HCT116 (cell line): ENCODE data around the gene NUDT5. TPM values are rescaled to one million over a fixed set of nuclear protein-coding genes. Genes with fewer than 3 reads are reported as not detected.

ENCODE experiments used
- ATAC-seq: fragments of 200-7000 bp; cut with Tn5 transposase; 2 replicates; pipeline ENCODE4 v1.9.1; 2020; ENCODE audit warnings: mild to moderate bottlenecking, moderate library complexity
- BruUV-seq: library from RNA; stranded (reverse); fragments of 400-500 nt; replicated peaks from 2 replicates; lab custom pipeline; 2021; lab: Mats Ljungman, UMichigan
- CTCF ChIA-PET: fragments of 300-600 bp; sonication (Branson Sonifier 250); formaldehyde crosslinking; loops from one replicate; lab custom pipeline; 2021; ENCODE audit warnings: antibody characterized with exemption; lab: Charles Lee
- POLR2A ChIA-PET: fragments of 300-600, 350-600 bp; sonication (Branson Sonifier 250); formaldehyde crosslinking; loops from one replicate; lab custom pipeline; 2021; ENCODE audit warnings: antibody characterized with exemption; lab: Charles Lee
- RAD21 ChIA-PET, 2 experiments: fragments of 300-600 bp; sonication (Branson Sonifier 250); formaldehyde crosslinking; loops; one replicate each; lab custom pipeline; 2023; ENCODE audit warnings: low total read pairs in 2 of 2; ENCODE audit not compliant: uncharacterized antibody in 2 of 2, unreplicated experiment in 2 of 2, low non-redundant PET in 1 of 2; lab: Charles Lee
- DNase-seq: peaks from one replicate; pipeline ENCODE4 v3.0.0-alpha.2; 2010; ENCODE audit warnings: low read depth, low spot score
- H2AFZ ChIP-seq: fragments of 200-600 bp; shearing (Covaris generic), sonication (generic); 2 replicates; pipeline ENCODE4 v1.6.1; 2017; ENCODE audit warnings: low read depth, mixed run types, mixed read lengths, antibody characterized with exemption, low read length; ENCODE audit not compliant: poor library complexity, severe bottlenecking
- H3K27ac ChIP-seq: 2 replicates; pipeline ENCODE4 v1.5.1; 2012; ENCODE audit warnings: low read depth, low read length
- H3K27me3 ChIP-seq: fragments of 200-600 bp; sonication (generic); 2 replicates; pipeline ENCODE4 v1.6.1; 2016; ENCODE audit warnings: mixed run types, low read length, mixed read lengths; ENCODE audit not compliant: insufficient read depth
- H3K36me3 ChIP-seq, 2 experiments: fragments of 200-500 bp in 1 of 2; fragments of 200-600 bp in 1 of 2; sonication (Bioruptor generic) in 1 of 2; sonication (generic) in 1 of 2; 2 replicates each; pipeline versions ENCODE4 v1.5.1 to v1.6.1; 2014 to 2016; ENCODE audit warnings: low read length in 2 of 2, inconsistent platforms in 1 of 2, mixed read lengths in 1 of 2, mixed run types in 1 of 2; ENCODE audit not compliant: insufficient read depth in 2 of 2, control insufficient read depth in 1 of 2
- H3K4me1 ChIP-seq, 2 experiments: fragments of 200-600 bp in 1 of 2; sonication (generic) in 1 of 2; 2 replicates each; pipeline versions ENCODE4 v1.5.1 to v1.6.1; 2012 to 2017; ENCODE audit warnings: low read length in 2 of 2, inconsistent platforms in 1 of 2, mild to moderate bottlenecking in 1 of 2, mixed read lengths in 1 of 2, mixed run types in 1 of 2, moderate library complexity in 1 of 2; ENCODE audit not compliant: insufficient read depth in 2 of 2, control insufficient read depth in 1 of 2
- H3K4me2 ChIP-seq: fragments of 200-600 bp; sonication (generic); 2 replicates; pipeline ENCODE4 v1.6.1; 2017; ENCODE audit warnings: mixed run types, low read length, mixed read lengths
- H3K4me3 ChIP-seq, 2 experiments: fragments of 200-600 bp in 1 of 2; sonication (generic) in 1 of 2; replicated peaks in 1 of 2; 2 replicates each; pipeline ENCODE4 v1.5.1; 2011 to 2016; ENCODE audit warnings: low read length in 2 of 2, control low read depth in 1 of 2, low read depth in 1 of 2, mild to moderate bottlenecking in 1 of 2, mixed read lengths in 1 of 2, mixed run types in 1 of 2
- H3K79me2 ChIP-seq: fragments of 200-600 bp; sonication (generic); 2 replicates; pipeline ENCODE4 v1.6.1; 2017; ENCODE audit warnings: mild to moderate bottlenecking, mixed run types, low read length, moderate library complexity, mixed read lengths; ENCODE audit not compliant: insufficient read depth
- H3K9ac ChIP-seq: fragments of 200-600 bp; sonication (generic); 2 replicates; pipeline ENCODE4 v1.6.1; 2016; ENCODE audit warnings: low read length, mixed read lengths
- H3K9me2 ChIP-seq: fragments of 200-600 bp; sonication (generic), shearing (Covaris generic); 2 replicates; pipeline ENCODE4 v1.6.1; 2017; ENCODE audit warnings: mixed run types, mild to moderate bottlenecking, moderate library complexity; ENCODE audit not compliant: insufficient read depth
- H3K9me3 ChIP-seq, 2 experiments: fragments of 200-500 bp in 1 of 2; fragments of 200-600 bp in 1 of 2; sonication (Bioruptor generic) in 1 of 2; sonication (generic) in 1 of 2; 2 replicates each; pipeline ENCODE4 v1.6.1; 2014 to 2017; ENCODE audit warnings: low read length in 2 of 2, mixed read lengths in 2 of 2, inconsistent platforms in 1 of 2, low read depth in 1 of 2, mild to moderate bottlenecking in 1 of 2, mixed run types in 1 of 2, moderate library complexity in 1 of 2; ENCODE audit not compliant: control insufficient read depth in 1 of 2, insufficient read depth in 1 of 2
- H4K20me1 ChIP-seq: fragments of 200-600 bp; sonication (generic), shearing (Covaris generic); 2 replicates; pipeline ENCODE4 v1.6.1; 2017; ENCODE audit warnings: mixed run types, mild to moderate bottlenecking, moderate library complexity; ENCODE audit not compliant: insufficient read depth
- CBX3 ChIP-seq: IDR thresholded peaks from 2 replicates; pipeline ENCODE4 v1.6.1; 2012; ENCODE audit warnings: low read depth
- CEBPB ChIP-seq: IDR thresholded peaks from 2 replicates; pipeline ENCODE4 v1.6.1; 2012; ENCODE audit warnings: low read depth
- POLR2AphosphoS5 ChIP-seq: IDR thresholded peaks from 2 replicates; pipeline ENCODE4 v1.6.1; 2011; ENCODE audit warnings: mild to moderate bottlenecking, low read depth, low read length, moderate library complexity
- RAD21 ChIP-seq: IDR thresholded peaks from 2 replicates; pipeline ENCODE4 v1.6.1; 2012; ENCODE audit warnings: low read depth, mild to moderate bottlenecking
- SP1 ChIP-seq: IDR thresholded peaks from 2 replicates; pipeline ENCODE4 v1.6.1; 2012; ENCODE audit warnings: low read depth
- YY1 ChIP-seq: IDR thresholded peaks from 2 replicates; pipeline ENCODE4 v1.6.1; 2011; ENCODE audit warnings: low read length, low read depth, moderate library complexity, mild to moderate bottlenecking; ENCODE audit not compliant: insufficient replicate concordance; ENCODE audit errors: extremely low read depth
- intact Hi-C: fragments of 100-400 bp; cut with micrococcal nuclease; formaldehyde crosslinking; loops from 2 replicates; pipeline ENCODE4 v1.10.0; 2022
- total RNA-seq: library from RNA; stranded (reverse); gene quantifications from one replicate; pipeline ENCODE4 v1.2.1, GENCODE V29; 2021; ENCODE audit not compliant: unreplicated experiment
- TF ChIP-seq, protein P1 (sequence below), 3 experiments: fragments of 200-600 bp in 1 of 3; sonication (generic) in 1 of 3; IDR thresholded peaks in 2 of 3; conservative IDR thresholded peaks in 1 of 3; 2 replicates each; pipeline ENCODE4 v1.5.1; 2012 to 2017; ENCODE audit warnings: low read depth in 2 of 3, low read length in 2 of 3, antibody characterized with exemption in 1 of 3, borderline replicate concordance in 1 of 3, control low read depth in 1 of 3, mild to moderate bottlenecking in 1 of 3, mixed read lengths in 1 of 3, mixed run types in 1 of 3, moderate library complexity in 1 of 3; ENCODE audit not compliant: insufficient read depth in 1 of 3
- TF ChIP-seq, protein P2 (sequence below): IDR thresholded peaks from 2 replicates; pipeline ENCODE4 v1.6.1; 2011; ENCODE audit warnings: mild to moderate bottlenecking, low read length, moderate library complexity; ENCODE audit not compliant: insufficient replicate concordance; ENCODE audit errors: extremely low read depth
- TF ChIP-seq, protein P3 (sequence below): IDR thresholded peaks from 2 replicates; pipeline ENCODE4 v1.6.1; 2012
- TF ChIP-seq, protein P4 (sequence below): IDR thresholded peaks from 2 replicates; pipeline ENCODE4 v1.6.1; 2012

NUDT5 gene
- total RNA-seq, 1 experiment from 2014 or later = 101 TPM

DNA sequence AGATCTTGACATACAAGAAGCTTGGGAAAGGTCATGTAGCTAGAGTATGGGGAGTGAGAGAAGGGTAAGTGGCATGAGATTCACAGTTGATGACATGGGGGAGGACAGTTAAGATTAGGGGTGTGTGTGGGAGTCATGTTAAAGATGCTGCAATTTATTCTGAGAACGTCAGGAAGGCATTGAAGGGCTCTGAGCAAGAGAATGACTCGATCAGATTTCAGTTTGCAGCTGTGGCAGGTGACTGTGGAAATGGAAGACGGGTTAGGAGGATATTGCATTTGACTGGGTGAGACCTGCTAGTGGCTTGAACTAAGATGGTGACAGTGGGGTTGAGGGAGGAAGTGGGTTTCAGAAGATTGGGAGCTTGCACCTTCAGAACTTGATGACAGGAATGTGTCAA is 5.9 kb upstream of the NUDT5 start:
- H3K27me3 ChIP-seq = no peaks in the 10 kb centered on the region

GRCh38 chr10:12200850-12201249 is 5.2 kb upstream of the NUDT5 start:
- intact Hi-C loops = no loop called here
- CTCF ChIA-PET = no interaction called here
- POLR2A ChIA-PET = no interaction called here
- Histone ChIP-seq H3K9ac (no peak overlapping the region), H3K4me3 (no peak overlapping the region), H3K4me1 (peaks cover 0 to 14% of the 10 kb centered on the region in 2 experiments; a peak in 3 of 4 replicates), H3K36me3 (peaks cover 18 to 50% of the 10 kb centered on the region in 2 experiments), H3K27ac (no peak overlapping the region), H2AFZ (no peak overlapping the region), H3K4me2 (no peak overlapping the region), H4K20me1 (peaks cover 15% of the 10 kb centered on the region; the same call in 1 of the 2 replicates), H3K27me3 (no peaks in the 10 kb centered on the region), H3K9me2 (no peaks in the 10 kb centered on the region), H3K9me3 (no peaks in the 10 kb centered on the region), H3K79me2 (peaks cover 100% of the 10 kb centered on the region)
- DNase-seq (no peak), ATAC-seq (no peak)
- no TSS peak for BruUV-seq
- RAD21 ChIA-PET = no interaction called here
- TF ChIP-seq, protein P1, sequence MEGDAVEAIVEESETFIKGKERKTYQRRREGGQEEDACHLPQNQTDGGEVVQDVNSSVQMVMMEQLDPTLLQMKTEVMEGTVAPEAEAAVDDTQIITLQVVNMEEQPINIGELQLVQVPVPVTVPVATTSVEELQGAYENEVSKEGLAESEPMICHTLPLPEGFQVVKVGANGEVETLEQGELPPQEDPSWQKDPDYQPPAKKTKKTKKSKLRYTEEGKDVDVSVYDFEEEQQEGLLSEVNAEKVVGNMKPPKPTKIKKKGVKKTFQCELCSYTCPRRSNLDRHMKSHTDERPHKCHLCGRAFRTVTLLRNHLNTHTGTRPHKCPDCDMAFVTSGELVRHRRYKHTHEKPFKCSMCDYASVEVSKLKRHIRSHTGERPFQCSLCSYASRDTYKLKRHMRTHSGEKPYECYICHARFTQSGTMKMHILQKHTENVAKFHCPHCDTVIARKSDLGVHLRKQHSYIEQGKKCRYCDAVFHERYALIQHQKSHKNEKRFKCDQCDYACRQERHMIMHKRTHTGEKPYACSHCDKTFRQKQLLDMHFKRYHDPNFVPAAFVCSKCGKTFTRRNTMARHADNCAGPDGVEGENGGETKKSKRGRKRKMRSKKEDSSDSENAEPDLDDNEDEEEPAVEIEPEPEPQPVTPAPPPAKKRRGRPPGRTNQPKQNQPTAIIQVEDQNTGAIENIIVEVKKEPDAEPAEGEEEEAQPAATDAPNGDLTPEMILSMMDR (IDR thresholded peaks at IDR 0.05 in 2 of 3, conservative IDR thresholded peaks at IDR 0.05 in 1 of 3; ENCODE audit: borderline replicate concordance in 1 of 3, insufficient read depth in 1 of 3, low read depth in 2 of 3, low read length in 2 of 3) = no peak
- no peak for TF ChIP-seq RAD21
- TF ChIP-seq, protein P2, sequence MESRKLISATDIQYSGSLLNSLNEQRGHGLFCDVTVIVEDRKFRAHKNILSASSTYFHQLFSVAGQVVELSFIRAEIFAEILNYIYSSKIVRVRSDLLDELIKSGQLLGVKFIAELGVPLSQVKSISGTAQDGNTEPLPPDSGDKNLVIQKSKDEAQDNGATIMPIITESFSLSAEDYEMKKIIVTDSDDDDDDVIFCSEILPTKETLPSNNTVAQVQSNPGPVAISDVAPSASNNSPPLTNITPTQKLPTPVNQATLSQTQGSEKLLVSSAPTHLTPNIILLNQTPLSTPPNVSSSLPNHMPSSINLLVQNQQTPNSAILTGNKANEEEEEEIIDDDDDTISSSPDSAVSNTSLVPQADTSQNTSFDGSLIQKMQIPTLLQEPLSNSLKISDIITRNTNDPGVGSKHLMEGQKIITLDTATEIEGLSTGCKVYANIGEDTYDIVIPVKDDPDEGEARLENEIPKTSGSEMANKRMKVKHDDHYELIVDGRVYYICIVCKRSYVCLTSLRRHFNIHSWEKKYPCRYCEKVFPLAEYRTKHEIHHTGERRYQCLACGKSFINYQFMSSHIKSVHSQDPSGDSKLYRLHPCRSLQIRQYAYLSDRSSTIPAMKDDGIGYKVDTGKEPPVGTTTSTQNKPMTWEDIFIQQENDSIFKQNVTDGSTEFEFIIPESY = no peak
- no peak for TF ChIP-seq POLR2AphosphoS5
- TF ChIP-seq, protein P3, sequence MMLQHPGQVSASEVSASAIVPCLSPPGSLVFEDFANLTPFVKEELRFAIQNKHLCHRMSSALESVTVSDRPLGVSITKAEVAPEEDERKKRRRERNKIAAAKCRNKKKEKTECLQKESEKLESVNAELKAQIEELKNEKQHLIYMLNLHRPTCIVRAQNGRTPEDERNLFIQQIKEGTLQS = no peak
- TF ChIP-seq, protein P4, sequence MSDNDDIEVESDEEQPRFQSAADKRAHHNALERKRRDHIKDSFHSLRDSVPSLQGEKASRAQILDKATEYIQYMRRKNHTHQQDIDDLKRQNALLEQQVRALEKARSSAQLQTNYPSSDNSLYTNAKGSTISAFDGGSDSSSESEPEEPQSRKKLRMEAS = no peak
- TF ChIP-seq CEBPB = no peak
- no peak for TF ChIP-seq CBX3
- TF ChIP-seq YY1 = no peak

More for the DNA sequence above, 5.9 kb upstream of the NUDT5 start:
- H3K9ac ChIP-seq = no peak overlapping the region
- RAD21 ChIA-PET = no interaction called here
- peaks cover 0 to 14% of the 10 kb centered on the region in 2 experiments; a peak in 3 of 4 replicates for H3K4me1 ChIP-seq
- POLR2A ChIA-PET = no interaction called here
- H3K9me2 ChIP-seq = no peaks in the 10 kb centered on the region
- no TSS peak for BruUV-seq
- H3K4me3 ChIP-seq = no peak overlapping the region
- TF ChIP-seq, protein P1 (IDR thresholded peaks at IDR 0.05 in 2 of 3, conservative IDR thresholded peaks at IDR 0.05 in 1 of 3; ENCODE audit: borderline replicate concordance in 1 of 3, insufficient read depth in 1 of 3, low read depth in 2 of 3, low read length in 2 of 3) = no peak
- TF ChIP-seq POLR2AphosphoS5 (no peak), SP1 (no peak)
- no peak overlapping the region for H3K27ac ChIP-seq
- CTCF ChIA-PET = no interaction called here
- H3K9me3 ChIP-seq = no peaks in the 10 kb centered on the region
- peaks cover 15% of the 10 kb centered on the region; the same call in 1 of the 2 replicates for H4K20me1 ChIP-seq
- H3K79me2 ChIP-seq = peaks cover 100% of the 10 kb centered on the region
- peaks cover 18 to 50% of the 10 kb centered on the region in 2 experiments for H3K36me3 ChIP-seq
- no peak overlapping the region for H3K4me2 ChIP-seq
- intact Hi-C loops = no loop called here
- DNase-seq (no peak), ATAC-seq (no peak)
- H2AFZ ChIP-seq = no peak overlapping the region
